AG09309 (cell line): Measurements from ENCODE around the gene MAS1.

Experiments used
- DNase-seq: peaks from one replicate; pipeline ENCODE4 v3.0.0-alpha.2; 2010; ENCODE audit warnings: low read depth
- H3K4me3 ChIP-seq: 2 replicates; pipeline ENCODE4 v1.5.1; 2011; ENCODE audit warnings: mild to moderate bottlenecking, low read depth, low read length, moderate library complexity; ENCODE audit not compliant: control insufficient read depth
- CTCF ChIP-seq: IDR thresholded peaks from 2 replicates; pipeline ENCODE4 v1.5.1; 2011; ENCODE audit warnings: mild to moderate bottlenecking, low read depth, low read length, inconsistent platforms; ENCODE audit not compliant: insufficient read depth, control insufficient read depth; ENCODE audit errors: missing control alignments

The MAS1 gene

GRCh38 chr6:159933077-159933476 is 42.3 kb downstream of the MAS1 start:
- no peak for TF ChIP-seq CTCF
- no peak overlapping the region for H3K4me3 ChIP-seq
- no peak for DNase-seq

- no peak for TF ChIP-seq CTCF
- H3K4me3 ChIP-seq = no peak overlapping the region
- DNase-seq = no peak
These were observed 43.4 kb downstream of the MAS1 start for GRCh38 chr6:159934181-159934580.

GRCh38 chr6:159935065-159935464 is 44.3 kb downstream of the MAS1 start:
- no peak for DNase-seq
- no peak overlapping the region for H3K4me3 ChIP-seq
- TF ChIP-seq CTCF = no peak

GRCh38 chr6:159935633-159936032 is 44.8 kb downstream of the MAS1 start:
- no peak for DNase-seq
- no peak overlapping the region for H3K4me3 ChIP-seq
- TF ChIP-seq CTCF = no peak

GRCh38 chr6:159939591-159940016 is 48.8 kb downstream of the MAS1 start:
- H3K4me3 ChIP-seq = no peak overlapping the region
- DNase-seq = no peak
- no peak for TF ChIP-seq CTCF
